ENCODE results near the gene FAM3B.
A peak's percentile ranks its signal among the peaks of the same experiment; 100 is the strongest.

FAM3B gene

DNA sequence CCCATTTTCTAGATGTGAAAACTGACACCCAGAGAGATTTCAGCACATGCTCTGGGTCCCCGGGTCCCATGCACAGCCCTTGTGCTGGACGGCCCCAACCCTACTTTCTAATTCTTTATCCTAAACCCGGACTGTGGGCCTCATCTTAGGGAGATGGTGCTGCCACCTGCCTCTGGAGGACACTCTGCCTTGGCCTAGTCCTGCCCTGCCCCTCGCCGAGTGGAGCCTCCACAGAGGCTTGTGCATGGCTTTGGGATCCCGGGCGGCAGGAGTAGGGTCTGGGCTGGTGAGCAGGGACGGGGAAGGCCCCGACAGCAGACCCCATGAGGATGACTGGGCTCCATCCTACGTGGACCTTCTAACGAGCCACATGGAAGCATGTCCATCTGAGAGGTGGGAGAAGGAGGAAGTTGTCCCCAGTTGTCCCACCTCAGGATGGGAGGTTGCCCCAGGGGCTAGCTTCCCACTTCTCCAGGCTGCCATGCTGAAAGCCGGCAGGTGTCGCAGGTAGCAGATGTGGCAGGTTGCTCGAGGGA, 57.6 kb downstream of the FAM3B start:
- H3K27ac Mint-ChIP-seq = no peak overlapping the region
- intact Hi-C loops (cut with micrococcal nuclease) = no loop called here

DNA sequence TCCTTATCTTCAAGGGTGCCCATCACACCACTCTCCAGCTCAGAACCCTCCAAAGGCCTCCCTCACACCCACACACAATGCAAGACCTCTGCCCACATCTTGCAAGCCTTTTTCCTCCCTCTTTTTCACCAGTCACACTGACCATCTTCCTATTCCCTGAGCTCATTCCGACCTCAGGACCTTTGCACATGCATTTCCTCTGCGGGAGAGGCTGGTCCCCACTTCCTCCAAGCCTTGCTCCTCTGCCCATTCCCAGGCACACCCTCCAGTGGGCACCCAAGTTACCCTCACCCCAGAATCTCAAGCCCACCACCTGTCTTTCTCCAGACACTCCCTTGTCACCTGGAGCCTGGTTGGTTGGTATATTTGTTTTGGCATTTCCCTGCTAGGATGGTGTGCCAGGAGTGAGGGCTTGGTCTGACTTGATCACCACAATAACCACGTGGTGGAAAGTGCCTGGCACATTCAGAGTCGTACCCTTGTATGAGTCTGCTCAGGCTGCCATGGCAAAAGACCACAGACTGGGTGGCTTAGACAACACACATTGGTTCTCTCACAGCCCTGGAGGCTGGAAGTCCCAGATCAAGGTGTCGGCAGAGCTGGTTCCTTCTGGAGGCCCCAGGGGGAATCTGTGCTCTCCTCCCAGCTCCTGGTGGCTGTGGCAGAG, 58.4 kb downstream of the FAM3B start:
- intact Hi-C loops (cut with micrococcal nuclease) = no loop called here

More for the DNA sequence above, 57.6 kb downstream of the FAM3B start:
- H3K27me3 Mint-ChIP-seq = no peaks in the 10 kb centered on the region
- no peak overlapping the region for H3K4me3 Mint-ChIP-seq
- H3K9me3 Mint-ChIP-seq = no peaks in the 10 kb centered on the region
- peaks cover 16% of the 10 kb centered on the region for H3K4me1 Mint-ChIP-seq (ENCODE audit: low read depth)
- H3K36me3 Mint-ChIP-seq (ENCODE audit: low read depth) = peaks cover 54% of the 10 kb centered on the region

DNA sequence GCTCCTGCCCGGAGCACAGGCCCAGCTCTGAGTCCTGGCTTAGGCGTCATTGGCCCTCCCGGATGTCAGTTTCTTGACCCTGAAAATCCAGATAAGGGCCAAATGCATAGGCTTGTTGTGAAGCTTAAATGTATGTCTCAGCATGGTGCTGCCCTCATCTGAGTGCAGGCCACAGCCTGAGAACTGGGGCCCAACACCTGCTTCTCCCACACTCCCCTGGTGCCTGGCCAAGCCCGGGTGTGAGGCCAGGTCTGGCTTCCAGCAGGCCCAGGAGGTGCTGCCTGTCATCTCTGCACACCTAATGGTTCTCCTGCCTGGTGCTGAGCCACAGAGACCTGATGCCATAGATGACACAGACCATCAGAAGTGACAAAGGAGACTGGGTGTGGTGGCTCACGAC, 59.3 kb downstream of the FAM3B start:
- Mint-ChIP-seq H3K4me3 (no peak overlapping the region), H3K27me3 (no peaks in the 10 kb centered on the region), H3K36me3 (ENCODE audit: low read depth) (peaks cover 61% of the 10 kb centered on the region), H3K9me3 (no peaks in the 10 kb centered on the region), H3K27ac (no peak overlapping the region), H3K4me1 (ENCODE audit: low read depth) (peaks cover 2% of the 10 kb centered on the region)
- intact Hi-C loops (cut with micrococcal nuclease) = no loop called here

More for the DNA sequence above, 58.4 kb downstream of the FAM3B start:
- H3K9me3 Mint-ChIP-seq = no peaks in the 10 kb centered on the region
- no peak overlapping the region for H3K4me3 Mint-ChIP-seq
- no peak overlapping the region for H3K27ac Mint-ChIP-seq
- no peaks in the 10 kb centered on the region for H3K27me3 Mint-ChIP-seq
- peaks cover 61% of the 10 kb centered on the region for H3K36me3 Mint-ChIP-seq (ENCODE audit: low read depth)
- H3K4me1 Mint-ChIP-seq (ENCODE audit: low read depth) = peaks cover 11% of the 10 kb centered on the region

DNA sequence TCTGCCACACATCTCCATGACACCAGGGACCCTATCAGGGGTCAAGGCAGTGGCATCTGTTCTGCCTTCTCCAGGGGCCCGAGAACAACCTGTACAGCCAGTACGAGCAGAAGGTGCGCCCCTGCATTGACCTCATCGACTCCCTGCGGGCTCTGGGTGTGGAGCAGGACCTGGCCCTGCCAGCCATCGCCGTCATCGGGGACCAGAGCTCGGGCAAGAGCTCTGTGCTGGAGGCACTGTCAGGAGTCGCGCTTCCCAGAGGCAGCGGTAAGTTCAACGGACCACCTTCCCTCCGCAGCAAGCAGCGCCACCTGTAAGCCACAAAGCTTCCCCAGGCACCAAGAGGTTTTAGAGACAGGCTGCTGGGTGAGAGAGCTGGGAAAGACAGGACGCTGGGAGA, 61.1 kb downstream of the FAM3B start:
- H3K4me1 Mint-ChIP-seq (ENCODE audit: low read depth) = no peaks in the 10 kb centered on the region
- no peak overlapping the region for H3K27ac Mint-ChIP-seq
- peaks cover 6% of the 10 kb centered on the region for H3K9me3 Mint-ChIP-seq
- H3K27me3 Mint-ChIP-seq = no peaks in the 10 kb centered on the region
- intact Hi-C loops (cut with micrococcal nuclease) = no loop called here
- H3K4me3 Mint-ChIP-seq = no peak overlapping the region
- H3K36me3 Mint-ChIP-seq (ENCODE audit: low read depth) = peaks cover 76% of the 10 kb centered on the region

DNA sequence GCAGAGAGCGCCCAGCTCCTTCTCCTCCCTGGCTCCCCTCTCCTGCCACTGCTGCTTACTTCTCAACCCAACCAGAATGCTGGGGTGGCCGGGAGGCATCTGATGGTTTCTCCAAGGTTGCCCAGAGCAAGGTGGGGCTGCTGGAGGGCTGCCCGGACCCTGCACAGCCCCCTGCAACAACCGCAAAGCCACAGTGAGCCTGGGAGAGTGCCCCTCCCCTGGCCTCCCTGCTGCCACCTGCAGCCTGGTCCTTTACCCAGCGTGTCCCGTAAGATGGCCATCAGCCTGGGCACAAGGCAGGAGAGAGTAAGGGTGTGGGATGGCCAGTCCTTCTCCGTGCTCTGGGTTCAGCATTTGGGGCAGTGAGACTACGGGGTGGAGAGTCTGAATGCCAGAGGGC, 62.2 kb downstream of the FAM3B start:
- H3K4me3 Mint-ChIP-seq = no peak overlapping the region
- peaks cover 6% of the 10 kb centered on the region for H3K9me3 Mint-ChIP-seq
- H3K4me1 Mint-ChIP-seq (ENCODE audit: low read depth) = no peaks in the 10 kb centered on the region
- intact Hi-C loops (cut with micrococcal nuclease) = no loop called here
- H3K27me3 Mint-ChIP-seq = no peaks in the 10 kb centered on the region
- no peak overlapping the region for H3K27ac Mint-ChIP-seq
- peaks cover 82% of the 10 kb centered on the region for H3K36me3 Mint-ChIP-seq (ENCODE audit: low read depth)

DNA sequence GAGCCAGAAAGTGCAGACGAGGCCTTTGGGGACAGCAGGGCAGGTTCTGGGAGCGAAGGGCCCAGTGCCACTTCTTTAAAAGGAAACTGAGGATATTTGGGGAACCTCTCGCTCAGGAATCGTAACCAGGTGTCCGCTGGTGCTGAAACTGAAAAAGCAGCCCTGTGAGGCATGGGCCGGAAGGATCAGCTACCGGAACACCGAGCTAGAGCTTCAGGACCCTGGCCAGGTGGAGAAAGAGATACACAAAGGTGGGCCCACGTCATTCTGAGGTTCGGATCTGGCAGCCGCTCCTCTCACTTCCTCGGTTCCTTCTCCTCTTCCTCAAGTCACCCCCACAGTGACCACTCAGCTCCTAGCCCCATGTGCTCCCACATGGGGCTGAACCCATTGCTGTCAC, 63.3 kb downstream of the FAM3B start:
- Mint-ChIP-seq H3K9me3 (peaks cover 6% of the 10 kb centered on the region), H3K4me3 (no peak overlapping the region), H3K4me1 (ENCODE audit: low read depth) (no peaks in the 10 kb centered on the region), H3K27ac (no peak overlapping the region), H3K27me3 (no peaks in the 10 kb centered on the region), H3K36me3 (ENCODE audit: low read depth) (peaks cover 86% of the 10 kb centered on the region)
- intact Hi-C loops (cut with micrococcal nuclease) = no loop called here

DNA sequence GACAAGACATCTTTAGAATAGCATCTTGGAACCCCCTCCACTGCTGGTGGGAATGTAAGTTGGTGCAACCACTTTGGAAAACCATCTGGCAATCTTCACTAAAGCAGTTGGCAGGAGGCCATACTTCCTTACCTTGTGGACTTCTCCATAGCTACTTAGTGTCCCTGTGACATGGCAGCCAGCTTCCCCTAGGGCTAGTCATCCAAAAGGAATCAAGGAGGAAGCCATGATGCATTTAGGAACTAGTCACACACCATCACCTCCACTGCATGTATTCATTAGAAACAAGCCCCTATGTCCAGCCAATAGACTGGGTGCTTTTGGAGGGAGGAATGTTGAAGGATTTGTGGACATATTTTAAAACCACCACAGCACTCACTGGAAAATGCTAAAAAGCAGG, 65.1 kb downstream of the FAM3B start:
- H3K9me3 Mint-ChIP-seq = peaks cover 6% of the 10 kb centered on the region
- no peaks in the 10 kb centered on the region for H3K27me3 Mint-ChIP-seq
- no peaks in the 10 kb centered on the region for H3K4me1 Mint-ChIP-seq (ENCODE audit: low read depth)
- H3K36me3 Mint-ChIP-seq (ENCODE audit: low read depth) = peaks cover 89% of the 10 kb centered on the region
- H3K4me3 Mint-ChIP-seq = no peak overlapping the region
- intact Hi-C loops (cut with micrococcal nuclease) = no loop called here
- no peak overlapping the region for H3K27ac Mint-ChIP-seq

DNA sequence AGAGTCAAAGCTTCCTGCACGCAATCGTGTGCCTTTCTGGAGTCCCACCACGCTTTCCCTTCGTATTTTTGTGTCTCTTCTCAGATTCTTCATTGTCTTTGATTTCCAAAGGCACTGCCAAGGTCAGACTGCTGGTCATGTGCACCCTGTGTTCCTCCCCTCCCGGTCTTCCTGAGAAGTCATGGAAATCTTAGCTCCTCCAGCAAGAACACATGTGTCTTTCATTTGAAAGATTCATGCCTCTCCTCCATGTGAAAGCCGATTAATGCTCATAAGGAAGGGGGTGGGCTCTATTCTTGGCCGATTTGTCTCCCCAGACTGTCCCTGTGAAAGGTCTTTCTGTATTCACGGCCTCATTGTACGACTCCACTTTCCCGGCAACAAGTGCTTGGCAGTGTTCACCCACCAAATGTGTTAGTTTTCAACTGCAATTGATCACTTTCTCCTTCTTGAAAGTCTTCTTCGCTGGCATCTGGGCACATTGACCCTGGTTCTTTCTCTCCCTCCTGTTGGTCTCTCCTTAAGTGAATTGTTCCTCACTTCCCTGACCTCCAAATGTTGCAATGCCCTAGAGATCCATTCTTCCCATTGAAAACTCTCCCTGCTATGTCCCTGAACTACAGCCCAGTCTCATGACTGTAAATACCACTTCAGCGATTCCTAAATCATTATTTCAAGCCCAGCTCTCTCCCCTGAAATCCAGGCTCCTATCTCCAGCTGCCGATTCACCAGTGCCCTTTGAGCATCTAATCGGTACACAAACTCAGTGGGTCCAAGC, 70.6 kb downstream of the FAM3B start:
- no peak overlapping the region for H3K4me3 Mint-ChIP-seq
- intact Hi-C loops (cut with micrococcal nuclease) = no loop called here
- no peaks in the 10 kb centered on the region for H3K4me1 Mint-ChIP-seq (ENCODE audit: low read depth)
- peaks cover 70% of the 10 kb centered on the region for H3K36me3 Mint-ChIP-seq (ENCODE audit: low read depth)
- H3K27ac Mint-ChIP-seq = no peak overlapping the region
- no peaks in the 10 kb centered on the region for H3K9me3 Mint-ChIP-seq
- H3K27me3 Mint-ChIP-seq = no peaks in the 10 kb centered on the region

DNA sequence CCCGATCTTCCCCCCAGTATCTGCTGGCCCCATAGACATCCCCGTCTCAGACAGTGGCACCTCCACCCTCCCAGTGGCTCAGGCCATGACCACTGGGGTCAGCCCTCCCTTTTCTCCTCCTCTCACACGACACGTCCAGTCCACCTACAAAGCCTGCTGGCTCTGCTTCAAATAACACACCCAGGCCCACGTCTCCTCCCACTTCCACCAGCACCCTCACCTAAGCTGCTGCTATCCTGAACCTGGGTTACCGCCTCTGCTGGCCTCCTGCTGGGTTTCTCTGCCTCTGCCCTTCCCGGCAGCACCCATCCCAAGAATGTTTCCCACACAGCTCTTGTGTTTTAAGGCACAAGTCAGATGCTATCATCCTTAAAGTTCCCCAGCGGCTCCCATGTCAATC, 71.2 kb downstream of the FAM3B start:
- Mint-ChIP-seq H3K4me1 (ENCODE audit: low read depth) (no peaks in the 10 kb centered on the region), H3K9me3 (no peaks in the 10 kb centered on the region), H3K4me3 (no peak overlapping the region), H3K27me3 (no peaks in the 10 kb centered on the region), H3K27ac (no peak overlapping the region), H3K36me3 (ENCODE audit: low read depth) (peaks cover 67% of the 10 kb centered on the region)
- intact Hi-C loops (cut with micrococcal nuclease) = no loop called here

DNA sequence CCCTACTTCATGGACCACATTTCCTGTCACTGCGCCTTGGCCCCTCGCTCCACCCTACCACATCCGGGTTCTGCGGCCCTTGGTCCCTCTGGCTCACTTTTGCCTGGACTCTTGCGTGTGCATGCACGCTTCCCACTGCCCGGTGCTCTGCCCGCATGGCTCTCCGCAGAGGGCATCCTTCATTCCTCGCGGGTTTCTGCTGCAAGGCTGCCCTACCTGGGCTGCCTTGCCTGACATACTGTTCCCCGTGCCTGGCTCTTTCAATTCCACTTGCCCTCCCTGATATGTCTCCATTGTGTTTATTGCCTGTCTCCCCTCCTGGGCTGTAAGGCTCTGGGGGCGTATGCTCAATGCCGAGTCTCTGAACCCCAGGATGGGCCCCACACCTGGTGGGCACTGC, 71.7 kb downstream of the FAM3B start:
- Mint-ChIP-seq H3K36me3 (ENCODE audit: low read depth) (peaks cover 65% of the 10 kb centered on the region), H3K27me3 (no peaks in the 10 kb centered on the region), H3K27ac (no peak overlapping the region)

DNA sequence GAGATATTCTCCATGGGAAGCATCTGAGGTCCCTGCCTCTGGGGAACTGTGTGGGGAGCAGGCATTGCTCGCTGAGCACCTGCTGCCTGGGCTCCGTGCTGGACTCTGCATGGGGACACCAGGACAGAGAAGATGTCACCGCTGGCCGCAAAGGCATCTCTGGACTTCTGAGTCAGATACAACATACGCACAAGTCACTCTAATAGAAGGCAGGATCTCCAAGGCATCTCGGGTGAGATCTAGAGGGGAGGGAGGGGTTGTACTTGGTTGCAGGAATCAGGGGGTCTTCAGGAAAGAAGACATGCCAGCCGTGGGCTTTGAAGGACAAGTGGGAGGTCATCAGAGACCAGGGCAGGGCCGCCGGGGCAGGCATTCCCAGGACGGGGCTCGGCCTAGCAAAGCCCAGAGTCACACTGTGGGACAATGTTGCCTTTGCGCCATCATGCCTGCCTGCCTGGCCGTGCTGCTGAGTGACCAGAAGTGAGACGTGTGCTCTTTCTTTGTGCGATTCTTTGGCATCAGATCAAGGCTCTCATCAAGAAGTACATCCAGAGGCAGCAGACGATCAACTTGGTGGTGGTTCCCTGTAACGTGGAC, 73.5 kb downstream of the FAM3B start:
- no peaks in the 10 kb centered on the region for H3K9me3 Mint-ChIP-seq

More for the DNA sequence above, 71.7 kb downstream of the FAM3B start:
- Mint-ChIP-seq H3K4me1 (ENCODE audit: low read depth) (no peaks in the 10 kb centered on the region), H3K4me3 (no peak overlapping the region), H3K9me3 (no peaks in the 10 kb centered on the region)
- intact Hi-C loops (cut with micrococcal nuclease) = no loop called here

DNA sequence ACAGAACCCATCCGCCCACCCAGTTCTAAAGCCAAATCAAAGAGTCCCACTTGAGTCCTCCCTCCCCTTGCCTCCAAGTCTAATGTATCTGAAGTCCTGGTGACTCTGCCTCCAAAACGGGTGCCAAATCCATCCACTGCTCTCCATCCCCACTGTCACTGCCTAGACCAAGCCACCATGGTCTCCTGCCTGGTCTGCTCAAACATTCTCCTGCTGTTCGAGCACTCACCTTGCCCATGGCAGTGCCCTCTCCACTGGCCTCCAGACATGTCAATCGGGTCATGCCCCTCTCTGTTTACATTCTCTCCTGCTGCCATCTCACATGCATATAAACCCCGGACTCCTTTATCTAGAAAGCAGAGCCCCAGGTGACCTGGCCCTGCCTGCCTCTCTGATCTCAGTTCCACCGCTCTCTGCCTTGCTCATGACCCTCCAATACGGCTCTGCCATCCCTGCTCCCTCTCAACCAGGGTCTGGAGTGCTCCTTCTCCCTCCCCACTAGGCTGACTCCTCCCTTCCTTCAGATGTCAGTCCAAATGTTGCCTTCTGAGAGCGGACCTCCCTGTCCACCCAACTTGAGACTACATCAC, 77.4 kb downstream of the FAM3B start:
- H3K27ac Mint-ChIP-seq = peak overlapping the region; percentile 21
- peaks cover 46% of the 10 kb centered on the region for H3K36me3 Mint-ChIP-seq (ENCODE audit: low read depth)
- H3K4me3 Mint-ChIP-seq = no peak overlapping the region
- intact Hi-C loops (cut with micrococcal nuclease) = no loop called here
- no peaks in the 10 kb centered on the region for H3K27me3 Mint-ChIP-seq
- peaks cover 47% of the 10 kb centered on the region for H3K4me1 Mint-ChIP-seq (ENCODE audit: low read depth)
- H3K9me3 Mint-ChIP-seq = no peaks in the 10 kb centered on the region

More for the DNA sequence above, 73.5 kb downstream of the FAM3B start:
- intact Hi-C loops (cut with micrococcal nuclease) = no loop called here
- H3K27me3 Mint-ChIP-seq = no peaks in the 10 kb centered on the region
- H3K36me3 Mint-ChIP-seq (ENCODE audit: low read depth) = peaks cover 68% of the 10 kb centered on the region
- no peak overlapping the region for H3K27ac Mint-ChIP-seq
- H3K4me3 Mint-ChIP-seq = no peak overlapping the region
- peaks cover 18% of the 10 kb centered on the region for H3K4me1 Mint-ChIP-seq (ENCODE audit: low read depth)

DNA sequence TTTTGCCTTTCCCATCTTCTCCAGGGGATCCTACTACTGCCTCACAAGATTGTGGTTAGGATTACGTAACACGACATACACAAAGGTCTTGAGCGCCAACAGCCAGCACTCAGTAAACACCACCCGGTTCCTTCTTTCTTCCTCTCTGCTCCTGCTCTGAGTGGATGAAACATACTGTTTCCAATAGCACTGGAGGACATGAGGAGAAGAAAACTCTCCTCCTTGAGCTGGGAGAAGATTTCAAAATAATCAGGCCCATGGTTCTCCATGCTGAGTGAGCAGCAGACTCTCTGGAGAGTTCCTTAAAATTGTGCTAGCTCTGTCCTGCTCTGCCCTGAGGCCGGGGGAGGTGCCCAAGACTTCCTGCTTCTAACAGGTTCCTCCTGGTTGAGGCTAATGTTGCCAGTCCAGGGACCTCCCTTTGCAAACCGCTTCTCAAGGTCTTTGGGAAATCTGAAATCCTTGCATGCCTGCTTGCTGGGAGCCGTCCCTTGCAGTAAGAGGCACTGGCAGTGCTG, 80.0 kb downstream of the FAM3B start:
- Mint-ChIP-seq H3K9me3 (no peaks in the 10 kb centered on the region), H3K36me3 (ENCODE audit: low read depth) (peaks cover 62% of the 10 kb centered on the region), H3K4me3 (no peak overlapping the region), H3K27ac (peak overlapping the region; percentile 81), H3K27me3 (no peaks in the 10 kb centered on the region), H3K4me1 (ENCODE audit: low read depth) (peaks cover 47% of the 10 kb centered on the region)
- intact Hi-C loops (cut with micrococcal nuclease) = loop anchor here (2.0 kb wide), 1 partner anchor 36 kb away; no protein-coding TSS in a partner anchor
